Right lobe of liver (tissue), 6 donors: ENCODE data around the gene NBL1. TPM values are rescaled to one million over a fixed set of nuclear protein-coding genes. Genes with fewer than 3 reads are reported as not detected.

ENCODE experiments used
- ATAC-seq, 4 donors: fragments of 200-7000 bp; cut with Tn5 transposase; one replicate each; pipeline ENCODE4 v1.9.1; 2020; ENCODE audit warnings: mild to moderate bottlenecking in 4 of 4, moderate library complexity in 4 of 4
- DNase-seq, 3 donors: peaks; one replicate each; pipeline ENCODE4 v3.0.0-alpha.2; 2020
- H3K27ac ChIP-seq, 3 donors: fragments of 200-600 bp; one replicate each; pipeline ENCODE4 v1.8.0; 2022
- H3K27me3 ChIP-seq, 2 donors: fragments of 200-600 bp; one replicate each; pipeline ENCODE4 v1.8.0; 2022
- H3K36me3 ChIP-seq, 4 donors: fragments of 200-600 bp; sonication (generic) in 1 of 4; one replicate each; pipeline versions ENCODE4 v1.5.1 to v1.8.0; 2017 to 2022; ENCODE audit warnings: control low read depth in 1 of 4
- H3K4me1 ChIP-seq, 4 donors: fragments of 200-600 bp; sonication (generic) in 1 of 4; one replicate each; pipeline versions ENCODE4 v1.5.1 to v1.8.0; 2017 to 2022; ENCODE audit warnings: control low read depth in 1 of 4
- H3K4me3 ChIP-seq, 3 donors: fragments of 200-600 bp; one replicate each; pipeline ENCODE4 v1.8.0; 2022
- H3K9me3 ChIP-seq, 4 donors: fragments of 200-600 bp; sonication (generic) in 1 of 4; one replicate each; pipeline versions ENCODE4 v1.5.1 to v1.8.0; 2017 to 2022; ENCODE audit warnings: control low read depth in 1 of 4
- CTCF ChIP-seq, 4 donors: fragments of 200-600 bp in 3 of 4; fragments of 450-650 bp in 1 of 4; IDR thresholded peaks; one replicate each; pipeline versions ENCODE4 v1.5.1 to v1.8.0; 2016 to 2022; ENCODE audit warnings: antibody characterized with exemption in 4 of 4, mild to moderate bottlenecking in 2 of 4
- POLR2A ChIP-seq: fragments of 450-650 bp; IDR thresholded peaks from one replicate; pipeline ENCODE4 v1.6.1; 2017; ENCODE audit warnings: antibody characterized with exemption, mild to moderate bottlenecking
- WGBS: methylation state at CpG from one replicate; pipeline ENCODE4 v1.1.6; 2018; ENCODE audit warnings: low coverage, low lambda C conversion rate; ENCODE audit not compliant: insufficient coverage; ENCODE audit errors: missing lambda C conversion rate; 5-methylcytosine and 5-hydroxymethylcytosine counted together
- intact Hi-C, 2 donors: fragments of 100-400 bp; cut with DNase I; formaldehyde crosslinking; loops; one replicate each; pipeline versions ENCODE4 v1.11.2 to v1.14.1; 2022
- long read RNA-seq: library from polyadenylated mRNA; unstranded; transcript quantifications from one replicate; pipeline ENCODE4 v2.0.0, GENCODE V29; 2019
- total RNA-seq, 6 experiments: library from RNA; depleted of rRNA in 2 of 6; stranded (reverse); fragments of >200 nt in 2 of 6; fragmentation: NEBNext Ultra II Directional in 3 of 6; extraction: Animal tissue kit (Norgen Biotek cat#: 25700) in 3 of 6; gene quantifications; one replicate each; pipeline versions ENCODE4 v1.1.0 to v1.2.4, GENCODE V29; 2016 to 2023
- donor health status: DM: no; HTN: yes; CAD: no.
- donor health status: DM: no; HTN: no; CAD: no.
- donor health status: DM: no; HTN: no; CAD: no.
- donor health status: DM: no; HTN: yes; CAD: no.
- donor health status: DM: no; HTN: yes; CAD: no.

Gene NBL1
- 1 to 10 TPM; 2.2 to 5.7 (median 3.4) TPM for total RNA-seq
- long read RNA-seq, partial matches to known transcripts: 0 of 2 reads
- long read RNA-seq, other reads (novel, unspliced or antisense): 2 of 2 reads

GRCh38 chr1:19643602-19644394 is at the start of gene NBL1:
Gene NBL1 (plus strand): TSS chr1:19644311. CDS start chr1:19655031, 10,720 bp downstream.
- no peaks in the 10 kb centered on the region for H3K36me3 ChIP-seq
- peak within 1 kb of the TSS in 2 of 3 donors; percentile 24 to 57 for H3K27ac ChIP-seq
- intact Hi-C loops: loop anchor here in 1 of 2 donors (10.0 kb wide), 1 partner anchor 159 kb away; the partner anchor contains the start of gene CAPZB
- DNase-seq (peak in 1 of 3 donors; percentile 67), ATAC-seq (peak; percentile 46 to 73 (median 59))
- no peaks in the 10 kb centered on the region for H3K27me3 ChIP-seq
- TF ChIP-seq CTCF (IDR thresholded peaks at IDR 0.05) (no peak), POLR2A (no peak)
- peak within 1 kb of the TSS; percentile 38 to 46 (median 46) for H3K4me3 ChIP-seq
- H3K9me3 ChIP-seq: no peaks in the 10 kb centered on the region
- 7% methylated on average over 5 of the region's 90 CpGs for WGBS
- peaks cover 0 to 14% (median 0%) of the 10 kb centered on the region in 4 donors for H3K4me1 ChIP-seq

GRCh38 chr1:19596065-19596713 is 47.9 kb upstream of the NBL1 start:
- Histone ChIP-seq H3K4me3 (peak overlapping the region; percentile 79 to 92 (median 92)), H3K9me3 (no peaks in the 10 kb centered on the region), H3K27me3 (no peaks in the 10 kb centered on the region), H3K4me1 (peaks cover 0 to 15% (median 4%) of the 10 kb centered on the region in 4 donors), H3K27ac (peak overlapping the region; percentile 66 to 88 (median 80)), H3K36me3 (no peaks in the 10 kb centered on the region)
- WGBS: 2% methylated on average over 11 of the region's 11 CpGs
- no peak for DNase-seq
- intact Hi-C loops: loop anchor here in 1 of 2 donors (5.0 kb wide), 1 partner anchor 109 kb away; the partner anchor contains the start of gene CAPZB
- ATAC-seq: peak; percentile 55 to 63 (median 58)
- no peak for TF ChIP-seq CTCF (IDR thresholded peaks at IDR 0.05)

GRCh38 chr1:19596714-19597495 is 47.2 kb upstream of the NBL1 start:
- WGBS: under 1% methylated on average over 41 of the region's 65 CpGs
- H3K36me3 ChIP-seq: no peaks in the 10 kb centered on the region
- peaks cover 0 to 15% (median 4%) of the 10 kb centered on the region in 4 donors for H3K4me1 ChIP-seq
- peak; percentile 93 to 96 (median 96) for ATAC-seq
- H3K9me3 ChIP-seq: no peaks in the 10 kb centered on the region
- DNase-seq: peak; percentile 95 to 97 (median 97)
- H3K27me3 ChIP-seq: no peaks in the 10 kb centered on the region
- H3K27ac ChIP-seq: peak overlapping the region; percentile 66 to 88 (median 80)
- TF ChIP-seq POLR2A (peak; percentile 80), CTCF (IDR thresholded peaks at IDR 0.05) (no peak)
- intact Hi-C loops: loop anchor here in 1 of 2 donors (5.0 kb wide), 1 partner anchor 110 kb away; the partner anchor contains the start of gene CAPZB
- peak overlapping the region; percentile 79 to 92 (median 92) for H3K4me3 ChIP-seq
